ENCODE data around the gene CSTPP1. TPM values are rescaled to one million over a fixed set of nuclear protein-coding genes. Genes with fewer than 3 reads are reported as not detected.
A peak's percentile ranks its signal among the peaks of the same experiment; 100 is the strongest.

CSTPP1 gene
- total RNA-seq, 1 experiment from 2014 or later = 88.3 TPM

GRCh38 chr11:46916286-46917108, 20.1 kb upstream of the CSTPP1 start:
- intact Hi-C loops (cut with micrococcal nuclease; ENCODE audit: unreplicated experiment) = loop anchor here (2.0 kb wide), 1 partner anchor 20 kb away; the partner anchor contains the start of gene CSTPP1
- H3K9me3 ChIP-seq (ENCODE audit: insufficient read depth, low read depth) = no peaks in the 10 kb centered on the region
- POLR2A ChIA-PET (ENCODE audit: unreplicated experiment) = interaction anchor here (0.5 to 0.7 kb wide), 4 partner anchors 14 to 61 kb away, joined by 3 to 10 read pairs (median 4); no protein-coding TSS in a partner anchor
- H3K79me2 ChIP-seq (ENCODE audit: low read depth) = no peaks in the 10 kb centered on the region
- TF ChIP-seq EZH2 (IDR thresholded peaks at IDR 0.05; ENCODE audit: low read depth) (no peak; the same call in 1 of the 2 replicates), CTCF (conservative IDR thresholded peaks at IDR 0.05) (no peak)
- DNase-seq = peak in 1 of 2 experiments; percentile 48
- H2AFZ ChIP-seq = peak overlapping the region; percentile 26; the same call in 1 of the 2 replicates
- BruUV-seq (replicated peaks) = TSS peak; percentile 27
- no peaks in the 10 kb centered on the region for H3K9me2 ChIP-seq (ENCODE audit: insufficient read depth)
- H3F3A ChIP-seq (ENCODE audit: insufficient read depth, low read depth) = peaks cover 20% of the 10 kb centered on the region
- CTCF ChIA-PET = interaction anchor here (0.6 to 1.3 kb wide), 3 partner anchors 25 to 237 kb away, joined by 3 to 5 read pairs (median 4); no protein-coding TSS in a partner anchor
- H3K4me3 ChIP-seq = peak overlapping the region; percentile 58; the same call in 1 of the 2 replicates
- peaks cover 23% of the 10 kb centered on the region for H3K27me3 ChIP-seq (ENCODE audit: insufficient read depth, low read depth)
- no peaks in the 10 kb centered on the region for H4K20me1 ChIP-seq (ENCODE audit: insufficient read depth)
- no peaks in the 10 kb centered on the region for H3K36me3 ChIP-seq (ENCODE audit: low read depth)
- H3K4me1 ChIP-seq (replicated peaks; ENCODE audit: insufficient read depth) = peaks cover 9% of the 10 kb centered on the region; the same call in 1 of the 2 replicates
- H3K4me2 ChIP-seq = peak overlapping the region; percentile 82
- no peak overlapping the region for H3K27ac ChIP-seq

GRCh38 chr11:46917109-46917761, 19.3 kb upstream of the CSTPP1 start:
- Histone ChIP-seq H3F3A (ENCODE audit: insufficient read depth, low read depth) (peaks cover 20% of the 10 kb centered on the region), H3K4me3 (peak overlapping the region; percentile 58; the same call in 1 of the 2 replicates), H3K4me2 (peak overlapping the region; percentile 82), H3K9me3 (ENCODE audit: insufficient read depth, low read depth) (no peaks in the 10 kb centered on the region), H3K36me3 (ENCODE audit: low read depth) (no peaks in the 10 kb centered on the region), H3K9me2 (ENCODE audit: insufficient read depth) (no peaks in the 10 kb centered on the region), H4K20me1 (ENCODE audit: insufficient read depth) (no peaks in the 10 kb centered on the region), H3K27ac (no peak overlapping the region), H3K79me2 (ENCODE audit: low read depth) (no peaks in the 10 kb centered on the region), H3K27me3 (ENCODE audit: insufficient read depth, low read depth) (peaks cover 23% of the 10 kb centered on the region), H3K4me1 (replicated peaks; ENCODE audit: insufficient read depth) (peaks cover 9% of the 10 kb centered on the region; the same call in 1 of the 2 replicates), H2AFZ (peak overlapping the region; percentile 26; the same call in 1 of the 2 replicates)
- CTCF ChIA-PET = interaction anchor here (0.6 to 1.3 kb wide), 2 partner anchors 46 to 236 kb away, joined by 3 to 5 read pairs; no protein-coding TSS in a partner anchor
- POLR2A ChIA-PET (ENCODE audit: unreplicated experiment) = interaction anchor here (0.7 kb wide), 3 partner anchors 13 to 60 kb away, joined by 3 to 10 read pairs (median 3); no protein-coding TSS in a partner anchor
- no peak for TF ChIP-seq EZH2 (IDR thresholded peaks at IDR 0.05; ENCODE audit: low read depth)
- TF ChIP-seq CTCF (conservative IDR thresholded peaks at IDR 0.05) = no peak
- no TSS peak for BruUV-seq (replicated peaks)
- intact Hi-C loops (cut with micrococcal nuclease; ENCODE audit: unreplicated experiment) = loop anchor here (2.0 kb wide), 1 partner anchor 20 kb away; the partner anchor contains the start of gene CSTPP1
- DNase-seq = no peak

DNA sequence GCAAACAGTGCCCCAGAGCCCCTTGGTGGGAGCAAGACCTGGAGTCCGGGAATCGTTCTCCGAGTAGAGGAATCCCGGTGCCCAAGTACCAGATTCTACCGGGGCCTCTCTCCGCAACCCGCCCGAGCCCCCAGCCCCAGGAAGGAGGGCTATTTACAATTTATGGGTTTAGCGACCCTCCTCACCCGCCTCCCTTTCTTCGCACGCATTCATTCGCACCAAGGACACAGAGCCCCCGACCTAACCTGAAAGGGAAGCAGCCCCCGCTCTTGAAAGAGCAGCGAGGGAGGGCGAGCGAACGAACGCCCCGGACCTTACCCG, 18.8 kb upstream of the CSTPP1 start:
- peak overlapping the region; percentile 70; the same call in 1 of the 2 replicates for H2AFZ ChIP-seq
- peak overlapping the region; percentile 82 for H3K4me2 ChIP-seq
- ChIA-PET CTCF (interaction anchor here (0.6 kb wide), 1 partner anchor 45 kb away, joined by 3 read pairs; no protein-coding TSS in a partner anchor), POLR2A (ENCODE audit: unreplicated experiment) (no interaction called here)
- peak overlapping the region; percentile 58 for H3K4me3 ChIP-seq
- H3F3A ChIP-seq (ENCODE audit: insufficient read depth, low read depth) = peaks cover 20% of the 10 kb centered on the region
- intact Hi-C loops (cut with micrococcal nuclease; ENCODE audit: unreplicated experiment) = loop anchor here (2.0 kb wide), 1 partner anchor 19 kb away; the partner anchor contains the start of gene CSTPP1
- no peaks in the 10 kb centered on the region for H3K9me3 ChIP-seq (ENCODE audit: insufficient read depth, low read depth)
- DNase-seq = no peak
- TF ChIP-seq EZH2 (IDR thresholded peaks at IDR 0.05; ENCODE audit: low read depth) (peak; percentile 99), CTCF (conservative IDR thresholded peaks at IDR 0.05) (no peak)
- no peaks in the 10 kb centered on the region for H4K20me1 ChIP-seq (ENCODE audit: insufficient read depth)
- no peaks in the 10 kb centered on the region for H3K9me2 ChIP-seq (ENCODE audit: insufficient read depth)
- H3K79me2 ChIP-seq (ENCODE audit: low read depth) = no peaks in the 10 kb centered on the region
- H3K4me1 ChIP-seq (replicated peaks; ENCODE audit: insufficient read depth) = peaks cover 9% of the 10 kb centered on the region; the same call in 1 of the 2 replicates
- no peaks in the 10 kb centered on the region for H3K36me3 ChIP-seq (ENCODE audit: low read depth)
- H3K27me3 ChIP-seq (ENCODE audit: insufficient read depth, low read depth) = peaks cover 23% of the 10 kb centered on the region
- no TSS peak for BruUV-seq (replicated peaks)
- H3K27ac ChIP-seq = no peak overlapping the region
